Neuronal stem cell (in vitro differentiated cells): Measurements from ENCODE around the gene SLC2A9.

Source experiments
- DNase-seq: peaks from one replicate; pipeline ENCODE4 v3.0.0-alpha.2; 2013; ENCODE audit warnings: low spot score
- H2AFZ ChIP-seq: one replicate; pipeline ENCODE4 v1.6.1; 2013; ENCODE audit warnings: mild to moderate bottlenecking, low read length, inconsistent platforms
- H2AK5ac ChIP-seq: 2 replicates; pipeline ENCODE4 v1.6.1; 2013; ENCODE audit warnings: low read depth, mild to moderate bottlenecking, inconsistent platforms, low read length, moderate library complexity, mixed read lengths
- H2BK120ac ChIP-seq: 2 replicates; pipeline ENCODE4 v1.6.1; 2013; ENCODE audit warnings: low read depth, mild to moderate bottlenecking, inconsistent platforms, low read length, moderate library complexity, mixed read lengths
- H2BK12ac ChIP-seq: one replicate; pipeline ENCODE4 v1.6.1; 2013; ENCODE audit warnings: low read length, inconsistent platforms
- H2BK15ac ChIP-seq: 2 replicates; pipeline ENCODE4 v1.6.1; 2013; ENCODE audit warnings: mild to moderate bottlenecking, low read length, inconsistent platforms, mixed read lengths
- H2BK5ac ChIP-seq: one replicate; pipeline ENCODE4 v1.6.1; 2013; ENCODE audit warnings: inconsistent platforms, mild to moderate bottlenecking, low read length, moderate library complexity
- H3K14ac ChIP-seq: one replicate; pipeline ENCODE4 v1.6.1; 2013; ENCODE audit warnings: low read length, inconsistent platforms
- H3K18ac ChIP-seq: 2 replicates; pipeline ENCODE4 v1.6.1; 2013; ENCODE audit warnings: low read length, inconsistent platforms
- H3K23ac ChIP-seq: 2 replicates; pipeline ENCODE4 v1.6.1; 2013; ENCODE audit warnings: low read depth, mild to moderate bottlenecking, mixed read lengths, low read length, inconsistent platforms; ENCODE audit not compliant: poor library complexity
- H3K27ac ChIP-seq: replicated peaks from 3 replicates; pipeline ENCODE4 v1.5.1; 2013; ENCODE audit warnings: low read length, inconsistent platforms
- H3K27me3 ChIP-seq, 3 experiments: 2 replicates each; pipeline ENCODE4 v1.6.1; 2013; ENCODE audit warnings: low read length in 3 of 3, mild to moderate bottlenecking in 2 of 3, inconsistent platforms in 1 of 3, low read depth in 1 of 3, mixed read lengths in 1 of 3, moderate library complexity in 1 of 3; ENCODE audit not compliant: control insufficient read depth in 3 of 3, insufficient read depth in 3 of 3
- H3K36me3 ChIP-seq, 2 donors: replicated peaks in 1 of 2; 2 replicates each; pipeline ENCODE4 v1.6.1; 2013; ENCODE audit warnings: low read length in 2 of 2; ENCODE audit not compliant: control insufficient read depth in 2 of 2, insufficient read depth in 2 of 2
- H3K4ac ChIP-seq: 2 replicates; pipeline ENCODE4 v1.6.1; 2013; ENCODE audit warnings: inconsistent platforms, mild to moderate bottlenecking, low read length, moderate library complexity
- H3K4me1 ChIP-seq, 2 donors: 1 replicate in 1 of 2; 2 replicates in 1 of 2; pipeline ENCODE4 v1.6.1; 2013; ENCODE audit warnings: low read length in 2 of 2, low read depth in 1 of 2; ENCODE audit not compliant: control insufficient read depth in 2 of 2, insufficient read depth in 1 of 2
- H3K4me2 ChIP-seq: one replicate; pipeline ENCODE4 v1.6.1; 2013; ENCODE audit warnings: mild to moderate bottlenecking, low read length, inconsistent platforms; ENCODE audit not compliant: insufficient read depth, poor library complexity, severe bottlenecking
- H3K4me3 ChIP-seq, 2 donors: 2 replicates each; pipeline ENCODE4 v1.5.1; 2013; ENCODE audit warnings: low read length in 2 of 2, mild to moderate bottlenecking in 2 of 2, inconsistent platforms in 1 of 2, moderate library complexity in 1 of 2
- H3K79me1 ChIP-seq: one replicate; pipeline ENCODE4 v1.6.1; 2013; ENCODE audit warnings: low read depth, mild to moderate bottlenecking, inconsistent platforms, low read length, moderate library complexity
- H3K9ac ChIP-seq: one replicate; pipeline ENCODE4 v1.6.1; 2013; ENCODE audit warnings: mild to moderate bottlenecking, low read depth, low read length, inconsistent platforms; ENCODE audit not compliant: poor library complexity
- H3K9me3 ChIP-seq, 2 donors: replicated peaks in 1 of 2; 2 replicates each; pipeline versions ENCODE3 to v1.6.1; 2013; ENCODE audit warnings: low read length in 2 of 2, mild to moderate bottlenecking in 2 of 2, inconsistent platforms in 1 of 2, low read depth in 1 of 2, mixed read lengths in 1 of 2, moderate library complexity in 1 of 2; ENCODE audit not compliant: control insufficient read depth in 2 of 2, insufficient read depth in 1 of 2
- H4K8ac ChIP-seq: one replicate; pipeline ENCODE4 v1.6.1; 2013; ENCODE audit warnings: low read depth, mild to moderate bottlenecking, inconsistent platforms, low read length, moderate library complexity
- H4K91ac ChIP-seq: one replicate; pipeline ENCODE4 v1.6.1; 2013; ENCODE audit warnings: low read length, low read depth, mild to moderate bottlenecking, inconsistent platforms; ENCODE audit not compliant: poor library complexity
- WGBS, 2 donors: extraction: QIAGEN DNeasy Blood & Tissue Kit; methylation state at CpG; one replicate each; pipeline ENCODE4 v1.1.7; 2013; ENCODE audit warnings: missing lambda C conversion rate in 2 of 2, mixed read lengths in 1 of 2; ENCODE audit not compliant: insufficient read length in 2 of 2, insufficient replicate concordance in 1 of 2; ENCODE audit errors: extremely low coverage in 2 of 2; 5-methylcytosine and 5-hydroxymethylcytosine counted together

The SLC2A9 gene

DNA sequence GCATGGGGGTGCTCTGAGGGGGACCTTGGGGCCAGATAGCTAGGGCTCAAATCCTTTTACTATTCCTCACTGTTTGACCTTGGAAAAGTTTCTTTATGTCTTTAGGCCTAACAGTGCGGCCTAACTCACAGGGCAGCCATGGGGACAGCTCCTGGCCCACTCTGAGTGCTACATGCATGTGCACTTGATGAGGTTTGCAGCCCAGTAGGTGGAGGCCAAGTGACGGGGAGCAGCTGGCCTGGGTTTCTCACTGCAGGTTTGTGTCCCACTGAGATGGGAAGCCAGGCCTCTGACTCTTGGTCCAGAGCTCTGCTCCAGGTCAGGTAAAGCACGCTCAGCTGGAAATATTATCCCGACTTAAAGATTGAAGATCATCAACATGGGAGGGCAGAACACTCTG is 102.8 kb downstream of the SLC2A9 start:
- Histone ChIP-seq H2BK120ac (no peak overlapping the region), H3K4me1 (peaks cover 0 to 8% of the 10 kb centered on the region in 2 donors)
- no CpG with 5 or more reads among the region's 4 CpGs for WGBS, 2 donors

DNA sequence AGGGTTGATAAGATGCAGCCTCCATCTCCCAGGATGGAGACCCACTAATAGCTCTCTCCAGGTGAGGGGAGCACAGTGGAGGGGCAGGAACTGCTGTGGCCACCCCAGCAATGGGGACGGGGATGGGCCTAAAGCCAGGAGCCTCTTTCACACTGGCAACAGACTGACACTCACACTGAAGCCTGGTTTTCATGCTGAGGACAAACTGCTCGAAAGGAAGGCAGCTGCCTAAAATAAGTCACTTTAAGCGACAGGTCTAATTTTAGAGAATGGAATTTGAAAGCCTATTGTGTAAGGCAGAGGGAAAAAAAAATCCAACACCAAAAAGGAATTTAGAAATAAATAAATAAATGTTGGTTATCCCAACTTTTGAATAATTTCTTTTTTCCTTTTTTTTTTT is 104.4 kb downstream of the SLC2A9 start:
- Histone ChIP-seq H3K14ac (no peak overlapping the region), H3K27ac (no peak overlapping the region)
- DNase-seq, result no peak

More for the DNA sequence above, 102.8 kb downstream of the SLC2A9 start:
- Histone ChIP-seq H2AK5ac (no peak overlapping the region), H3K79me1 (no peaks in the 10 kb centered on the region), H3K9ac (no peak overlapping the region), H2AFZ (no peak overlapping the region), H3K27me3 (no peaks in the 10 kb centered on the region), H3K14ac (no peak overlapping the region), H2BK15ac (no peak overlapping the region), H3K9me3 (no peaks in the 10 kb centered on the region), H3K4me3 (no peak overlapping the region), H3K18ac (no peak overlapping the region), H4K8ac (no peak overlapping the region), H2BK5ac (no peak overlapping the region), H3K27ac (no peak overlapping the region), H3K4ac (peak overlapping the region; percentile 26), H4K91ac (no peak overlapping the region), H3K4me2 (no peak overlapping the region), H3K23ac (no peak overlapping the region), H2BK12ac (no peak overlapping the region), H3K36me3 (no peaks in the 10 kb centered on the region)
- DNase-seq, result no peak

DNA sequence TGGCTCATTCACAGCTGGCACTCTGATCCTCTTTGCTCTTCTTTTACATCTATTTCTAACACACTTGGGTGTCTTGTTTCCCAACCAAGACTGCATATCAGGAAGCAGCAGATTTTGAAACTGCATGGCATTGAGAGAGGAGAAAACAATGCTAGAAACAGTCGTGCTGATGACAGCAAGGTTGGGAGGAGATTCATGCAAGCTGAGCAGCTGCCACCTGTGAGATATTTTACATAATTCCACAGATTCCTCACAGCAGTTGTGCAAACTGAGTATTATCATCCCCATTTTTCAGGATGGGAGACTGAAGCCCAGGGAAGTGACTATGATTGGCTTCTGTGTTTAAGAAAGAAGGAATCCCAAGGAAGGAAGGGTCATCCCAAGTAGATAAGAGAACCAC is 105.0 kb downstream of the SLC2A9 start:
- no peak overlapping the region for H3K18ac ChIP-seq
- H3K4me2 ChIP-seq, result no peak overlapping the region
- H2BK12ac ChIP-seq, result no peak overlapping the region
- H3K27ac ChIP-seq, result no peak overlapping the region
- no peak overlapping the region for H3K9ac ChIP-seq
- no peak overlapping the region for H2BK5ac ChIP-seq
- H3K23ac ChIP-seq, result no peak overlapping the region
- H3K4ac ChIP-seq, result no peak overlapping the region
- no CpG with 5 or more reads among the region's 1 CpG for WGBS, 2 donors
- H3K14ac ChIP-seq, result no peak overlapping the region
- no peak overlapping the region for H4K8ac ChIP-seq
- H3K36me3 ChIP-seq, result no peaks in the 10 kb centered on the region
- no peaks in the 10 kb centered on the region for H3K27me3 ChIP-seq
- no peak overlapping the region for H2AFZ ChIP-seq
- no peak overlapping the region for H2BK15ac ChIP-seq
- H3K9me3 ChIP-seq, result no peaks in the 10 kb centered on the region
- no peaks in the 10 kb centered on the region for H3K79me1 ChIP-seq
- no peak overlapping the region for H2AK5ac ChIP-seq
- H3K4me1 ChIP-seq, result peaks cover 0 to 7% of the 10 kb centered on the region in 2 donors
- H2BK120ac ChIP-seq, result no peak overlapping the region
- no peak overlapping the region for H3K4me3 ChIP-seq
- no peak overlapping the region for H4K91ac ChIP-seq
- no peak for DNase-seq

More for the DNA sequence above, 104.4 kb downstream of the SLC2A9 start:
- Histone ChIP-seq H4K8ac (no peak overlapping the region), H3K9ac (no peak overlapping the region), H2BK120ac (no peak overlapping the region), H3K9me3 (no peaks in the 10 kb centered on the region), H3K79me1 (no peaks in the 10 kb centered on the region), H2BK15ac (no peak overlapping the region), H3K4me3 (no peak overlapping the region), H3K4me1 (peaks cover 0 to 8% of the 10 kb centered on the region in 2 donors), H4K91ac (no peak overlapping the region), H3K23ac (no peak overlapping the region), H2AK5ac (no peak overlapping the region), H3K4ac (no peak overlapping the region), H2BK12ac (no peak overlapping the region), H3K27me3 (no peaks in the 10 kb centered on the region), H2BK5ac (no peak overlapping the region), H2AFZ (no peak overlapping the region), H3K4me2 (no peak overlapping the region), H3K36me3 (no peaks in the 10 kb centered on the region), H3K18ac (no peak overlapping the region)
- WGBS, 2 donors, result no CpG with 5 or more reads among the region's 3 CpGs

DNA sequence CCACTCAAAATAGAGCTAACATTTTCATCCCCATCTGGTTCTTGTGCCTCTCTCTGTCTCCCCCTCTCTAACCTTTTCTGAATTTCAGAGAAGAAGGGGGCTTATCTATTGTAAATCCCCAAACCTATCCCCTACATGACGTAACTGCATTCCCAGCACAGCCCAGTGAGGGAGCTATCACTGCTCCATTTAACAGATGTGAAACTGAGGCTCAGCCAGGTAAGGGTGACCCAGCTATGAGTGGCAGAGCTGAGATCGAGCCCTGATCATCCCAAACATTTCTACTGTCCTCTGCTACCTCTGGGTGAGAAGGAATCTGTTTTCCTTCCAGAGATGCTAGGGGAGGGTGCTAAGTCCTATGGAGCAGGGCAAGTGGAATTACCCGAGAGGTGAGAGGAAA is 107.5 kb downstream of the SLC2A9 start:
- no peak overlapping the region for H4K8ac ChIP-seq
- no peak overlapping the region for H3K14ac ChIP-seq
- no peak overlapping the region for H3K4me2 ChIP-seq
- H2AFZ ChIP-seq, result no peak overlapping the region
- H2BK120ac ChIP-seq, result no peak overlapping the region
- no peak overlapping the region for H3K9ac ChIP-seq
- DNase-seq, result no peak
- H3K23ac ChIP-seq, result no peak overlapping the region
- no peak overlapping the region for H3K18ac ChIP-seq
- no peaks in the 10 kb centered on the region for H3K36me3 ChIP-seq
- no peak overlapping the region for H2BK15ac ChIP-seq
- no peak overlapping the region for H2BK12ac ChIP-seq
- H3K4me3 ChIP-seq, result no peak overlapping the region
- no peaks in the 10 kb centered on the region for H3K79me1 ChIP-seq
- no peak overlapping the region for H4K91ac ChIP-seq
- H2AK5ac ChIP-seq, result no peak overlapping the region
- H3K27ac ChIP-seq, result no peak overlapping the region
- no CpG with 5 or more reads among the region's 3 CpGs for WGBS, 2 donors
- no peak overlapping the region for H3K4ac ChIP-seq
- no peaks in the 10 kb centered on the region for H3K9me3 ChIP-seq
- H3K4me1 ChIP-seq, result no peaks in the 10 kb centered on the region
- no peaks in the 10 kb centered on the region for H3K27me3 ChIP-seq
- H2BK5ac ChIP-seq, result no peak overlapping the region
